ENCODE measurements around the gene FEM1B. TPM values are rescaled to one million over a fixed set of nuclear protein-coding genes. Genes with fewer than 3 reads are reported as not detected.

The FEM1B gene
- total and polyA plus RNA-seq, 2 donors: 32.4 to 103 TPM

DNA sequence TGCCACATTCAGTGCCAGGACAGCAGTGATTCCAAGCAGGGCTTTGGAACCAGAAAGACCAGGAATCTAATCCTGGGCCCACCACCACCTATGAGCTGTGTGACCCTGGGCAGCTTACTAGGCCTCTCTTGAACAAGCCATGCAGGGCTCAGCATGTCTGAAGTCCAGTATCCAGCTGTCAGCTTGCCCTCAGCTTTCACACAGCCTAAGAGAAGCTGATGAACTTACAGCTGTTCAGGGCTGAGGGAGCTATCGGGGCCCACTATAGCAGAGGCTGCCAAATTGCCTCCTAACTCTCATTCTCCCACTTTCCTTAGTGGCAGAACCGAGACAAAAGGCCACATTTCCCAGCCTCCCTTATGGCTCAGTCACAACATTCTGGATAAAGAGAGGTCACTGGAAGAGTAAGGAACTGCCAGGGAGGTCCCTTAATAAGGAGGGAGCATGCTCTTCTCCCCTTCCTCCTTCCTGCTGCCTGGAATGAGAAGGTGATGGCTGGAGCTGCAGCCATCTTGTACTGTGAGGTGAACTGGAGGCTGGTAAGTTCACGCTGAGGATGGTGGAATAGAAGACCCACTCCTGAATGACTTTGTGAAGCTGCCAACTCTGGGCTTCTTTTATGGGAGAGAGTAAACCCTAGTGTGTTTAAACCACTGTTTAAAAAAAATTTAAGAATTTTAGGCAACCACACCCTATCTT is 34.5 kb downstream of the FEM1B start:
- WGBS: 88% methylated on average over 3 of the region's 3 CpGs
- Histone ChIP-seq H3K4me1 (ENCODE audit: insufficient read depth) (no peaks in the 10 kb centered on the region), H3K27ac (ENCODE audit: low read depth) (no peak overlapping the region), H3K4me3 (ENCODE audit: low read depth, low read length) (no peak overlapping the region), H3K36me3 (ENCODE audit: insufficient read depth) (no peaks in the 10 kb centered on the region)
- DNase-seq (ENCODE audit: extremely low spot score): no peak

DNA sequence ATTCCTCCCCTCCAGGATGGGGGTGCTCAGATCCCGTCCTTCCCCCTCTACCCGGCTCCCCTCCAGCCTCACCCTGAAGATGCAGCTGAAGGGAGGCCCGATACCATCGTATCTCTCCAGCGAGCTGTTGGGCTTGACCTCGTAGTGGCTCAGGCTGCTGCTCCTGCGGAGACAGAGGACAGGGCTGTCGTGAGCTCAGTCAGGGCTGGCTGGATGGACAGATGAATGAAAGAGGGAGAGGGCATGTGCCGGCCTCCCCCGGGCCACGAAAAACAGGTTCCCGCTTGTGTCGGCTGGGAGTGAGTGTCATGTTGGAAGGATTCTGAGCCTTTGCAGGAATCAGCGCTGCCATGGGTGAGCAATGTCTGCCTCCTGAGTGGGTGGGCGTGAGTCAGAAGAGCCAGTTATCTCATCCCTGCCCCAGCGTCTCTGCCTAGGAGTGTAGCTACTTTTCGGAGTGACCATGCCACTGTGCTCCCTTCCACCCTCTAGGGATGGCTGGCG is 35.2 kb downstream of the FEM1B start:
- Histone ChIP-seq H3K36me3 (ENCODE audit: insufficient read depth) (no peaks in the 10 kb centered on the region), H3K27ac (ENCODE audit: low read depth) (no peak overlapping the region), H3K4me1 (ENCODE audit: insufficient read depth) (no peaks in the 10 kb centered on the region), H3K4me3 (ENCODE audit: low read depth, low read length) (no peak overlapping the region)
- no peak for DNase-seq (ENCODE audit: extremely low spot score)
- 83% methylated on average over 18 of the region's 18 CpGs for WGBS

DNA sequence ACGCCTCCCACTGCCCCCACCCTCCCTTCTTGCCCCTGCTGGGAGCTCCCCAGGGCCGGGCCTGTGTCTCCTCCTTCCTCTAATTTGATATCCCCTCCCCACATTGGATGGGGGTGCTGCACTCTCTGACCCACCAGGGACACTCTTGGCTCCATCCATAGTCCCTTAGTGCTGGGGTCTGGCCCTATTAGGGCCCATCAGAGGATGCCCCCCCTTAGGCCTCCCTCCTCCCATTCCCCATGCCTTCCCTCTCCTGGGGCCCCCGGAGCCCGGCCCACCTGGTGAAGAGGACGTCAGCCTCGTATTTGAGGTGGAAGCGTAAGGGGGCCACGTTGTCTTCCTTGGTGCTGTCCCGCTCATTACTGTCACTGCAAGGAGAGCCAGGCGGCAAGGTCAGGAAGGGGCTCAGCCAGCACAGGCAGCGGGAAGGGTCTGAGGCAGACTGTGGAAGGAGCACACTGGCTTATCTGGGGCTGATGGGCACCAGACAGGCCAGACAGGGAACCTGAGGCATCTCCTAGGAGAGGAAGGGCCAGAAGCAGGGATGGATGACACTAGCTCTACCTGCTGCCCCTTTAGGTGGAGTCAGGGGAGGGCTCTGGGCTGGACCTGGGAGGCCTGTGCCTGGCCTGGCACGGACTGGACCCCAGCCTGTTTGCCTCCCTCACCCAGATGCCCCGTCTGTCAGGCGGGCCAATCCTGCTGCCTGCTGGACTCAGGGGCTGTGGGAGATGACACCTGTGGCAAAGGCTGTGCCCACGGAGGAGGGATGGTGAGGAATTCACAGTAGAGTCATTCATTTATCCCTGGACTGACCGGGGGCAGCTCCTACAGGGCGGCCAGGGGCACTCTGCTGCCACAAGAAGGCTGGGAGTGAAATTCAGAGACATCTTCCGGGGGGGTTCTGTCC is 36.2 kb downstream of the FEM1B start:
- H3K27ac ChIP-seq (ENCODE audit: low read depth): no peak overlapping the region
- H3K4me1 ChIP-seq (ENCODE audit: insufficient read depth): no peaks in the 10 kb centered on the region
- 85% methylated on average over 18 of the region's 18 CpGs for WGBS
- no peak overlapping the region for H3K4me3 ChIP-seq (ENCODE audit: low read depth, low read length)
- no peak for DNase-seq (ENCODE audit: extremely low spot score)
- no peaks in the 10 kb centered on the region for H3K36me3 ChIP-seq (ENCODE audit: insufficient read depth)

DNA sequence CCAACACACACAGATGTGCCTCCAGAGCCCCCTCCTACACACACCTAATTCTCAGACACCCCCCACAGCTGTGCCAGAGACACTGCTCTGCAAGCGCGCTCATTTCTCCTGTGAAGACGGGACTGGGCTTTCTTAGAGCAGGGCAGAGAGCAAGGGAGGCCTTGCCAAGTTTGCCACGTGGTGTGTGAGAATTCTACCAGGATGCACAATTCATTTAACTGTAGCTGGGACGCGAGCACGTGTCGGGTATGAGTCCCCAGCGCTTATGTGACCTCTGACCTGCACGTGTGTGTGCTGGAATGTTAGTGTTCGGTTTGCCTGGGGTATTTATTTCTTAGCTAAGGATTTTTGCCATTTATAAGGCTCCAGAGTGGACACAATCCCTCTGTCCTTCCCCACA is 37.0 kb downstream of the FEM1B start:
- 83% methylated on average over 11 of the region's 11 CpGs for WGBS
- Histone ChIP-seq H3K27ac (ENCODE audit: low read depth) (no peak overlapping the region), H3K4me3 (ENCODE audit: low read depth, low read length) (no peak overlapping the region), H3K36me3 (ENCODE audit: insufficient read depth) (no peaks in the 10 kb centered on the region), H3K4me1 (ENCODE audit: insufficient read depth) (no peaks in the 10 kb centered on the region)
- no peak for DNase-seq (ENCODE audit: extremely low spot score)

DNA sequence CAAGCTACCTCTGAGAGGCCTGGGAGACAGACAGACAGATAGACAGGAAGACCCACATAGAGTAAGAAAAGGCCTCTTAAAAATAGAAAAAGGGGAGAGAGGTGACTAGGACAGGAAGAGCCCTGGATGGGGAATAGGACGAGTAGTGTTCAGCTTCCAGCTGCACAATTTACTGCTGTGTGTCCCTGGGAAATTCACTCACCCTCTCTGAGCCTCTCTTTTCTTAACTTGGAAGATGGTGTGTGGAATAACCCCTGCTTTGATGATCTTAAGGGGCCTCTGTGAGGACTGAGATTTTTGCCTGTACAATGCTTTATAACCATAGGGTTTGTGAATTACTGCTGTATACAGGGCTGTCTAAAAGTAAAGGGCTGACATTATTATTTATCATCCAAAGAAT is 37.5 kb downstream of the FEM1B start:
- no peaks in the 10 kb centered on the region for H3K36me3 ChIP-seq (ENCODE audit: insufficient read depth)
- DNase-seq (ENCODE audit: extremely low spot score): no peak
- H3K4me3 ChIP-seq (ENCODE audit: low read depth, low read length): no peak overlapping the region
- 86% methylated on average over 1 of the region's 1 CpG for WGBS
- no peak overlapping the region for H3K27ac ChIP-seq (ENCODE audit: low read depth)
- H3K4me1 ChIP-seq (ENCODE audit: insufficient read depth): no peaks in the 10 kb centered on the region

DNA sequence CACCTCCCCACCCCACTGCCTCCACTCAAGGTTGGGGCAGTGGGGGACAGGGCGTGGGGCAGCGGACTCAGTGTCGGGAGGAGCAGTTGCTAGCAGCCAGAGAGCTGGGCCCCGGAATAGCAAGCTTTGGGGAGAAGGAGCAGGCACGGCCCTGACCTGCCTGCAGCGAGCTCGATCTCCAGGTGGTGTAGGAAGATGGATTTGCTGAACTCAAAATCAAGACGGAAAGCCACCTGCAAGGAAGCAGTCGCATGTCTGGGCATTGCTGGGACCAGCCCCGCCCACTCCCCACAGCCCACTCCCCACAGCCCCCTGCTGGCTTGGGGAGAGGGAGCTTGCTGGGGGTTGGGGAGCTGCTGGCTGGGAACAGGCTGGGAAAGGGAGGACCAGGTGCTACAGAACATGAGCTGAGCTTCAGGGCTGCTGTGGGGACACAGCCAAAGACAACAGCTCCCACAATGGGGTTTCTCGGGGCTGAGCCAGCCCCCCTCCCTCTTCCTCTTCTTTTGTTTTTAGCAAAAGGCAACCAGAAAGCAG is 38.0 kb downstream of the FEM1B start:
- Histone ChIP-seq H3K4me1 (ENCODE audit: insufficient read depth) (no peaks in the 10 kb centered on the region), H3K4me3 (ENCODE audit: low read depth, low read length) (no peak overlapping the region), H3K27ac (ENCODE audit: low read depth) (no peak overlapping the region), H3K36me3 (ENCODE audit: insufficient read depth) (no peaks in the 10 kb centered on the region)
- 77% methylated on average over 11 of the region's 11 CpGs for WGBS
- no peak for DNase-seq (ENCODE audit: extremely low spot score)

DNA sequence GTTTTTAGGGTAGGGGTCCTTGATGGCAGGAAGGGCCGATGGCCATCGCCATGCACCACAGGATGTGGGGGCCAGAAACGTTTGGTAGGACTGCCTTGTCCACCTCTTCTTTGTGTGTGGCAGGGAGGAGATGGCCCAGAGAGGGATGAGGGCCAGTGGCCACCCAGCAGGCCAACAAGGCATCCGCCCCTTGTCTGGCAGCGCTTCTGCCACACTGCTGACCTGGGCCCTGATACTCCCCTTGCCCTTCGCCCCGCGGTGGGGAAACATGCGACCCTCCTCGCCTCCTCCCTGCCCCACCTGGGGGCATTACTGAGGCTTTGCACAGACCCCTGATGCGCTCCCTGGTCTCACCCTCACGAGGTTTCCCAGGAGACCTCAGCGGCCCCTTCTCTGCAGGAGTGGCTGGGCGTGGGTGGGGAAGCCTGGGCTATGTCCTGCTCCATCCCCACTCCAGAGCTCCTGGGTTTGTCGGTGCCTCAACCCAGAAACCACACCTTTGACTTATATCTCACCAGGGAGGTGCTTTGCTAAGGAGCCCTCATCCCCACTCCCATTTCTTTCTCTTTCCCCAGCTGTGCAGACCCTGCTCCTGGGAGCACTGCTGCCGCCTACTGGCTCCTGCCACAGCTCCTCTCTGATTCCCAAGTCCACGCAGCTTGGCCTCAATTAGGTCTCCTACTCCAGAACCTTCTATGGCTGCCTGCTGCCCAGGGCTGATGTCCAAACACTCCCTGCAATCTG is 38.7 kb downstream of the FEM1B start:
- 79% methylated on average over 17 of the region's 17 CpGs for WGBS
- Histone ChIP-seq H3K27ac (ENCODE audit: low read depth) (no peak overlapping the region), H3K4me3 (ENCODE audit: low read depth, low read length) (no peak overlapping the region), H3K36me3 (ENCODE audit: insufficient read depth) (no peaks in the 10 kb centered on the region), H3K4me1 (ENCODE audit: insufficient read depth) (no peaks in the 10 kb centered on the region)
- DNase-seq (ENCODE audit: extremely low spot score): no peak

DNA sequence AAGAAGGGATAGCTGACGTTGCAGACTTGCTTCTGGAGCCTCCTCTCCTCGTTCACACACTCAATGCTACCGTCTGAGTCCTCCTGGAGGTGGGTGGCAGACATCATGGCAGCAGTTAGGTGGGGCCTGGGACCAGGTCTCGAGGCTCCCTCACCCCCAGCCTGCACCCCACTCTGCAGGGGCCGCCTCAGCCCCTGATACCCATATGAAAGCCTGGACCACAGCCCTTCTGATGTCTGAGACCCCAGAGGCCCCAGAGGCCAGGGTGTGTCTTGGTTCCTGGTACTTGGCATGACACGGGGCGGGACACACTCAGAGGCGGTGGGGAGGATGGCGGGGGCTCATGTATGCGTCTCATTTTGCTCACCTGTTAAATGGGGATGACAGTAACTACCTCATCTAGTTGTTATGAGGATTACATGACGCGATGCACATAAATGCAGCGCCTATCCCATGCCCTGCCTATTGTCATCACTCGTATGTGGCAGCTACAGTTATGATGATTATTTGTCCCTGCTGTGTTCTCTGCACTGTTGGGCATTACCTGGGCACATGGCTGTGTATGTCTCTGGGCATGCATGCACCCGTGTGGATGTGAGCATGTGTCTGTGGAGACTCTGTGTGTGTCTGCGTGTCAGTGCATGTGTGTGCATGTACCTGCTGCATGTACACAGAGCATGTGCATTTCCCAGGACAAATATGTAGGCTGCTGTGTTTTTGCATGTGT is 39.9 kb downstream of the FEM1B start:
- Histone ChIP-seq H3K27ac (ENCODE audit: low read depth) (no peak overlapping the region), H3K4me3 (ENCODE audit: low read depth, low read length) (no peak overlapping the region), H3K36me3 (ENCODE audit: insufficient read depth) (no peaks in the 10 kb centered on the region), H3K4me1 (ENCODE audit: insufficient read depth) (no peaks in the 10 kb centered on the region)
- DNase-seq (ENCODE audit: extremely low spot score): no peak
- WGBS: 90% methylated on average over 16 of the region's 16 CpGs

DNA sequence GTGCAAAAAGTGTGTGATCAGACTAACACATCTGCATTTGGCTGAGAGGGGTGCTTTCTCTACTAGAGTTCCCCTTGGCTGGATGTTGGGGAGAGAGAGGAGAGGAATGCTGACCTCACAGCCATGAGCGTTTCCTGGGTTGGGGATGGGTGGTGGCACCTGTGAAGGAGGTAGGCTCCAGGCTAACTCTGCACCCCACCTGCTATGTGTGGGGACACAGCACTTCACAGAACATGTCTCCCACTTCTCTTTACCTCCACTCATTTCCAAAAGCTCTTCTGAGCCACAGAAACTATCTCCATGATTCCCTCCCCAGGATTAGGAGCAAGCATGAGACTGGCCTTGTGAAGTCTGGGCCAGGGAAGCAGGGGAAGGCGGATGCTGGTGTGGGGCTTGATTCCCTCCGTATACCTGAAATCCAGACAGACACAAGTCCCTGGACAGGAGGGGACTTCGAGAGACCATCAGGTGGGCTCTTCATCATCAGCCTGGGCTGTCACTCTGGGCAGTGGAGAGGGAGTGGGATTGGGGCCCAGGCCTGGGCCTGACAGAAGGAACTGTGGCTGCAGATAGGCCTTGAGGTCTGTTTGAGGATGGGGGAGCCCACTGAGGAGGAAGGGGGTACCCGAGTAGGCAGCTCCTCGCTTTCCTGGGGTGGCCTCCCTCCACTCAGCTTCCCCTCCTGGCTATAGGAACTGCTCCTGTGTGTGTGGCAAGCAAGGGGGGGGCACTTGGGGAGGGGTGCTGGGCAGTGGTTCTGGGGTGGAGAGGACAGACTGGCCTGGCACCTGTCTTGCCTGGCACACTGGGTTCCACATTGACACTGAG is 40.7 kb downstream of the FEM1B start:
- Histone ChIP-seq H3K36me3 (ENCODE audit: insufficient read depth) (no peaks in the 10 kb centered on the region), H3K27ac (ENCODE audit: low read depth) (no peak overlapping the region), H3K4me3 (ENCODE audit: low read depth, low read length) (no peak overlapping the region), H3K4me1 (ENCODE audit: insufficient read depth) (no peaks in the 10 kb centered on the region)
- DNase-seq (ENCODE audit: extremely low spot score): no peak
- 88% methylated on average over 6 of the region's 6 CpGs for WGBS

DNA sequence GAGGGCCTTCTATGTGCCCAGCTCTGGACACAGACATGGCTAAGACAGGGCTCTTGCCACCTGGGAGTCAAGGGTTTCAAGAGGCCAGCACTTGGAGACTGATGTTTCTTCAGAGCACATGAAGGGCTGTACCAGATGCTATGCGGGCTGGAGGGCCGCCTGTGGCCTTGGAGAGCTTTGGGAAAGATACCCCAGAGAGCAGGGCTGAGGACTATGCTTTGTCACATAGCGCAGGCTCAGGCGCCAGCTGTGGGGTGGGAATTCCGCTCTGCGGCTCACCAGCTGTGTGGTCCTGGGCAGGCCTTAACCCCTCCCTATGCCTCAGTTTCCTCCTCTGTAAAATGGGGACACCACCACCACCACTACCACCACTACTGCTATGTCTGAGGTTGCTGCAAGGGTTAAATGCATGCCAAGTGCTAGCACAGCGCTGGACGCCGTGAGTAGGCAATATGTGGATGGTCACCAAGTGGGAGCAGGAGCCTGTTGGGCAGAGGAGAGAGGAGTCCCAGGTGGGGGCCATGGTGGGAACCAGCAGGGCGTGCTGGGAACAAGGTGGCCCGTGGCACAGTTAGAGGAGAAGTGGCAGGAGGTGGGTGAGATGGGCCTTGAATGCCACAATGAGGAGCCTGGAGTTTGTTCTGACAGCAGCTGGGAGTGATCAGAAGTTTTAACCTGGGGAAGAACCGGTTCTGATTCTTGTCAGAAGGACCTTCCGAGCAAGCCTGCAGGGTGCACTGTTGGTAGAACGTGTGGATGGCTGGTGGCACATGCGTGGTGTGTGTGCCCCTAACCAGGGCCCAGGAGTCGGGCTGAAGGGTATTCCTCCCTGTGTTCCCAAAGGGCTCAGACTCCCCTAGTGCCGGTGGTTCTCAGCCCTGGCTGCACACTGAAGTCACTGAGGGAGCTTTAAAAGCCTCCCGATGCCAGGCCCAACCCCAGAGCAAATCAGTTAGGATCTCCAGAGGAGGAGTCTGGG is 41.7 kb downstream of the FEM1B start:
- Histone ChIP-seq H3K4me1 (ENCODE audit: insufficient read depth) (no peaks in the 10 kb centered on the region), H3K27ac (ENCODE audit: low read depth) (no peak overlapping the region), H3K4me3 (ENCODE audit: low read depth, low read length) (no peak overlapping the region), H3K36me3 (ENCODE audit: insufficient read depth) (no peaks in the 10 kb centered on the region)
- WGBS: 85% methylated on average over 18 of the region's 18 CpGs
- DNase-seq (ENCODE audit: extremely low spot score): no peak

DNA sequence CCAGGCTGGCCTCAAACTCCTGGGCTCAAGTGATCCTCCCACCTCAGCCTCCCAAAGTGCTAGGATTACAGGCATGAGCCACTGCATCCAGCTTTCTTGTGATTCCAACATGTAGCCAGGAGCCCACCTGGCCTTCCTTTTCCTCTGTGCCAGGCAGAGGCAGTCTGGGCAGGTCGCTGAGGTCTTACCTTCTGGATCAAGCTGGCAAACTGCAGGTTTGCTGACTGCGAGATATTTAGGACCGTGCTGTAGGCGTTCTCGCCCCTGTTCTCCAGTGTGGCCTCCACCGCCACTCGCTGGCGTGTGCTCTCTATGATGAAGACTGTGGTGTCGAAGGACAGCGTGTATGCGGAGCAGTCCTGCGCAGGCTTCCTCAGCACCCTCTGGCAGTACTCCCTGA is 42.5 kb downstream of the FEM1B start:
- H3K36me3 ChIP-seq (ENCODE audit: insufficient read depth): no peaks in the 10 kb centered on the region
- no peaks in the 10 kb centered on the region for H3K4me1 ChIP-seq (ENCODE audit: insufficient read depth)
- H3K27ac ChIP-seq (ENCODE audit: low read depth): no peak overlapping the region
- 98% methylated on average over 12 of the region's 12 CpGs for WGBS
- no peak for DNase-seq (ENCODE audit: extremely low spot score)
- H3K4me3 ChIP-seq (ENCODE audit: low read depth, low read length): no peak overlapping the region

All from urinary bladder (tissue), 4 donors.